Chondrocyte (in vitro differentiated cells): Measurements from ENCODE around the gene GFRA1. TPM values are rescaled to one million over a fixed set of nuclear protein-coding genes. Genes with fewer than 3 reads are reported as not detected.

Source experiments
- DNase-seq: peaks from one replicate; pipeline ENCODE4 v3.0.0; 2021; ENCODE audit warnings: mixed read lengths, low spot score
- H3K27ac Mint-ChIP-seq: one replicate; pipeline ENCODE4 v1.8.0; 2021; ENCODE audit warnings: mild to moderate bottlenecking, moderate library complexity, mixed read lengths; ENCODE audit not compliant: unreplicated experiment
- H3K27me3 Mint-ChIP-seq: 2 replicates; pipeline ENCODE4 v1.8.0; 2021; ENCODE audit warnings: low read depth, mixed read lengths
- H3K36me3 Mint-ChIP-seq: 2 replicates; pipeline ENCODE4 v1.8.0; 2021; ENCODE audit warnings: low read depth, mixed read lengths
- H3K4me1 Mint-ChIP-seq: 2 replicates; pipeline ENCODE4 v1.8.0; 2021; ENCODE audit warnings: low read depth, mild to moderate bottlenecking, mixed read lengths
- H3K4me3 Mint-ChIP-seq: one replicate; pipeline ENCODE4 v1.8.0; 2021; ENCODE audit warnings: mild to moderate bottlenecking, moderate library complexity, mixed read lengths; ENCODE audit not compliant: unreplicated experiment
- H3K9me3 Mint-ChIP-seq: 2 replicates; pipeline ENCODE4 v1.8.0; 2021; ENCODE audit warnings: low read depth, mixed read lengths
- total RNA-seq: library from RNA; stranded (reverse); gene quantifications from 3 replicates; pipeline ENCODE4 v1.2.1, GENCODE V29; 2021
- TF ChIP-seq, protein P1 (sequence below): fragments of 200-600 bp; sonication (generic); IDR thresholded peaks from 2 replicates; pipeline ENCODE4 v1.5.0; 2021; ENCODE audit warnings: antibody characterized with exemption, mild to moderate bottlenecking, moderate library complexity

GFRA1 gene
- total RNA-seq, 1 donor from 2014 or later, result 79.7 TPM

GRCh38 chr10:116209781-116210180 is 63.2 kb downstream of the GFRA1 start:
- TF ChIP-seq, protein P1, sequence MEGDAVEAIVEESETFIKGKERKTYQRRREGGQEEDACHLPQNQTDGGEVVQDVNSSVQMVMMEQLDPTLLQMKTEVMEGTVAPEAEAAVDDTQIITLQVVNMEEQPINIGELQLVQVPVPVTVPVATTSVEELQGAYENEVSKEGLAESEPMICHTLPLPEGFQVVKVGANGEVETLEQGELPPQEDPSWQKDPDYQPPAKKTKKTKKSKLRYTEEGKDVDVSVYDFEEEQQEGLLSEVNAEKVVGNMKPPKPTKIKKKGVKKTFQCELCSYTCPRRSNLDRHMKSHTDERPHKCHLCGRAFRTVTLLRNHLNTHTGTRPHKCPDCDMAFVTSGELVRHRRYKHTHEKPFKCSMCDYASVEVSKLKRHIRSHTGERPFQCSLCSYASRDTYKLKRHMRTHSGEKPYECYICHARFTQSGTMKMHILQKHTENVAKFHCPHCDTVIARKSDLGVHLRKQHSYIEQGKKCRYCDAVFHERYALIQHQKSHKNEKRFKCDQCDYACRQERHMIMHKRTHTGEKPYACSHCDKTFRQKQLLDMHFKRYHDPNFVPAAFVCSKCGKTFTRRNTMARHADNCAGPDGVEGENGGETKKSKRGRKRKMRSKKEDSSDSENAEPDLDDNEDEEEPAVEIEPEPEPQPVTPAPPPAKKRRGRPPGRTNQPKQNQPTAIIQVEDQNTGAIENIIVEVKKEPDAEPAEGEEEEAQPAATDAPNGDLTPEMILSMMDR, result no peak
- no peak overlapping the region for H3K27ac Mint-ChIP-seq
- H3K27me3 Mint-ChIP-seq, result no peaks in the 10 kb centered on the region
- H3K4me3 Mint-ChIP-seq, result no peak overlapping the region
- no peaks in the 10 kb centered on the region for H3K36me3 Mint-ChIP-seq
- peaks cover 54% of the 10 kb centered on the region for H3K4me1 Mint-ChIP-seq
- no peaks in the 10 kb centered on the region for H3K9me3 Mint-ChIP-seq
- DNase-seq, result no peak

DNA sequence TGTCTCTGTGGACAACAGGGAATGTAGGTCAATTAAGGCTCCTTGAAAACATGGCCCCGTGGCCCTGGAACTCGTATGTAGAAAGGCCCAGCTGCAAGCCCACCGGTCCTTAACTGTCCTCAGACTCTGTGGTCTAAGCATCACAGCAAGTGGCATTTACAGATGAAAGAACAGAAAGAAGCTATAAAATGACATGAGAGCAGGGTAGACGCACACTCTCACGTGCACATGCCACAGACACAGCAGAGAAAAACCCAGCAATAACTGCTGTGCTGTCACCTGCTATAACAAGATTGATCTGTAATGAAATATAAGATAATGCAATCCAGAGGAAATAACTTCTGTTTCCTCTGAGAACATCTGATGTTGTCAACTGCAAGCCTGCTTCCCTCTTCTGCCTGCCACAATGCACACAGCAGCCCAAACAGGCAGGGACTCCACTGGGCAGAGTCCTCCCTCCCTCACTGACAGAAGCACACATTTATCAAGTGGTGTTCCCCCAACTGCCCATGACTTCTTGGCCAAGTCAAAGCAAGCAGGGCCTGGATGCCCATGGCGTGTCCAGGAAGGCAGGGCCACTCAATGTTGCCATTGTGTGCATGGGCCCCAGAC is 63.9 kb downstream of the GFRA1 start:
- Mint-ChIP-seq H3K4me3 (no peak overlapping the region), H3K27ac (no peak overlapping the region), H3K27me3 (no peaks in the 10 kb centered on the region), H3K36me3 (no peaks in the 10 kb centered on the region), H3K9me3 (no peaks in the 10 kb centered on the region), H3K4me1 (peaks cover 52% of the 10 kb centered on the region)
- DNase-seq, result no peak
- TF ChIP-seq, protein P1, result no peak

DNA sequence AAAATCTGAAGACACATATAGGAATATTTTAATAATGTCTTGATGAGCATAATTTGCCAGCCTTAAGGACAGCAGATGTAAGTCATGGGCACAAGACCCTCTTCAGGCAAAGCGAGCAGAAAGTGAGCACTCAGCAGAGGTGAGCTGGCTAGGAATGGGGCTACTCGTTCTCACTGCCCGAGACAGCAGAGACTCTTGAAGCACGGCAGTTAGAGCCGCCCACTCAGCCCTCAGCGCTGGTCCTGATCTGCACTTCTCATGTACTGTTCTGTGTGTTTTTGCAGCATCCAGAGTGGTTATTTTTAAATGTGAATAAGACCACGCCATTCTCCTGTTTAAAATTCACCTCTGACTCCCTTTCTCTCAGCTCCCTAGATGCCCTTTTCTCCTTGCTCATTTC is 65.3 kb downstream of the GFRA1 start:
- H3K9me3 Mint-ChIP-seq, result no peaks in the 10 kb centered on the region
- no peak for DNase-seq
- peaks cover 38% of the 10 kb centered on the region for H3K4me1 Mint-ChIP-seq
- no peak overlapping the region for H3K27ac Mint-ChIP-seq
- no peaks in the 10 kb centered on the region for H3K36me3 Mint-ChIP-seq
- TF ChIP-seq, protein P1, result no peak
- no peaks in the 10 kb centered on the region for H3K27me3 Mint-ChIP-seq
- H3K4me3 Mint-ChIP-seq, result no peak overlapping the region

GRCh38 chr10:116203661-116204060 is 69.3 kb downstream of the GFRA1 start:
- H3K27me3 Mint-ChIP-seq, result no peaks in the 10 kb centered on the region
- TF ChIP-seq, protein P1, result no peak
- peaks cover 7% of the 10 kb centered on the region for H3K4me1 Mint-ChIP-seq
- no peak for DNase-seq
- H3K4me3 Mint-ChIP-seq, result no peak overlapping the region
- no peak overlapping the region for H3K27ac Mint-ChIP-seq
- peaks cover 6% of the 10 kb centered on the region for H3K9me3 Mint-ChIP-seq
- H3K36me3 Mint-ChIP-seq, result peaks cover 4% of the 10 kb centered on the region

- H3K36me3 Mint-ChIP-seq, result peaks cover 4% of the 10 kb centered on the region
- TF ChIP-seq, protein P1, result no peak
- H3K4me3 Mint-ChIP-seq, result no peak overlapping the region
- peaks cover 3% of the 10 kb centered on the region for H3K4me1 Mint-ChIP-seq
- no peak for DNase-seq
- H3K27me3 Mint-ChIP-seq, result no peaks in the 10 kb centered on the region
- no peak overlapping the region for H3K27ac Mint-ChIP-seq
- H3K9me3 Mint-ChIP-seq, result peaks cover 6% of the 10 kb centered on the region
Measured at GRCh38 chr10:116201670-116202430, 71.2 kb downstream of the GFRA1 start.
